Parathyroid adenoma (tissue), 2 donors: Measurements from ENCODE around the gene CLBA1.
"Not testable (repeated sequence)": the region's sequence is repeated elsewhere in the genome, so short reads cannot be mapped to it uniquely, and the experiment has no call there.

Experiments used
- H2AFZ ChIP-seq: fragments of 300-600 bp; sonication (generic); one replicate; pipeline ENCODE4 v1.7.0; 2017; ENCODE audit warnings: antibody characterized with exemption, mild to moderate bottlenecking
- H3K27ac ChIP-seq: fragments of 300-600 bp; sonication (generic); one replicate; pipeline ENCODE4 v1.7.0; 2017
- H3K27me3 ChIP-seq: fragments of 300-600 bp; sonication (generic); one replicate; pipeline ENCODE4 v1.7.0; 2017; ENCODE audit warnings: low read length; ENCODE audit not compliant: control insufficient read depth, insufficient read depth
- H3K36me3 ChIP-seq: fragments of 300-600 bp; sonication (generic); one replicate; pipeline ENCODE4 v1.7.0; 2017; ENCODE audit warnings: low read length; ENCODE audit not compliant: control insufficient read depth, insufficient read depth
- H3K4me1 ChIP-seq: fragments of 300-600 bp; sonication (generic); one replicate; pipeline ENCODE4 v1.7.0; 2017; ENCODE audit warnings: control low read depth
- H3K4me2 ChIP-seq: fragments of 300-600 bp; sonication (generic); one replicate; pipeline ENCODE4 v1.7.0; 2017; ENCODE audit warnings: low read length
- H3K4me3 ChIP-seq: fragments of 300-600 bp; sonication (generic); one replicate; pipeline ENCODE4 v1.7.0; 2017; ENCODE audit warnings: low read depth, low read length
- H3K79me2 ChIP-seq: fragments of 300-600 bp; sonication (generic); one replicate; pipeline ENCODE4 v1.7.0; 2017; ENCODE audit warnings: control low read depth
- H3K9ac ChIP-seq: fragments of 300-600 bp; sonication (generic); one replicate; pipeline ENCODE4 v1.7.0; 2017; ENCODE audit warnings: mild to moderate bottlenecking
- H3K9me3 ChIP-seq: fragments of 300-600 bp; sonication (generic); one replicate; pipeline ENCODE4 v1.7.0; 2017; ENCODE audit warnings: low read length; ENCODE audit not compliant: control insufficient read depth
- TF ChIP-seq, protein P1 (sequence below): fragments of 300-600 bp; sonication (generic); IDR thresholded peaks from one replicate; pipeline ENCODE4 v1.7.0; 2017; ENCODE audit warnings: antibody characterized with exemption, mild to moderate bottlenecking
- donor health status: primary hyperparathyroidism.

Gene CLBA1

DNA sequence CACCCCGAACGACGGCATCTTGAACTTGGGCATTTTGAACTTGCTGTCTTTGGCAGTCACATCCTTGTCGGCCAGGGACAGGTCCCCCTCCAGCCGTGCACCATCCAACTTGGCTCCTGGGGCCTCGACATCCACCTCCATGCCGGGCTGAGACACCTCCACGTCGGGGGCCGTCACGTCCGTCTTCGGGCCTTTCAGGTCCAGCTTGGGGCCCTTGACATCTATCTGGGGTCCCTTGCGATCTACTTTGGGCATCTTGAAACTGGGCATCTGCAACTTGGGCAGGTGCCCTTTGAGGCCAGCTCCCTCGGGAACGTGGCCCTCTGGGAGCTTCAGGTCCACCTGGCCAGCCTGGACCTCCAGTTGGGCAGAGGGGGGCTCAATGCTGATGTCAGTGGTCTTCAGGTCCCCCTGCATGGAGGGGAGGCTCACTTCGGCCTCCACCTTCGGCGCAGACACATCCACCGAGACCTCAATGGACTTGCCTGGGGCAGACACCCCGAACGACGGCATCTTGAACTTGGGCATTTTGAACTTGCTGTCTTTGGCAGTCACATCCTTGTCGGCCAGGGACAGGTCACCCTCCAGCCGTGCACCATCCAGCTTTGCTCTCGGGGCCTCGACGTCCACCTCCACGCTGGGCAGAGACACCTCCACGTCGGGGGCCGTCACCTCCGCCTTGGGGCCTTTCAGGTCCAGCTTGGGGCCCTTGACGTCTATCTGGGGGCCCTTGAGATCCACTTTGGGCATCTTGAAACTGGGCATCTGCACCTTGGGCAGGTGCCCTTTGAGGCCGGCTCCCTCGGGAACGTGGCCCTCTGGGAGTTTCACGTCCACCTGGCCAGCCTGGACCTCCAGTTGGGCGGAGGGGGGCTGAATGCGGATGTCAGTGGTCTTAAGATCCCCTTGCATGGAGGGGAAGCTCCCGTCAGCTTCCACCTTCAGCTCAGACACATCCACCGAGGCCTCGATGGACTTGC is 39.3 kb upstream of the CLBA1 start:
- not testable (repeated sequence) for H3K9ac ChIP-seq, H3K4me1 ChIP-seq, H3K79me2 ChIP-seq, H3K27me3 ChIP-seq, H3K27ac ChIP-seq, H3K36me3 ChIP-seq, H3K4me2 ChIP-seq, H3K9me3 ChIP-seq, H2AFZ ChIP-seq, H3K4me3 ChIP-seq

DNA sequence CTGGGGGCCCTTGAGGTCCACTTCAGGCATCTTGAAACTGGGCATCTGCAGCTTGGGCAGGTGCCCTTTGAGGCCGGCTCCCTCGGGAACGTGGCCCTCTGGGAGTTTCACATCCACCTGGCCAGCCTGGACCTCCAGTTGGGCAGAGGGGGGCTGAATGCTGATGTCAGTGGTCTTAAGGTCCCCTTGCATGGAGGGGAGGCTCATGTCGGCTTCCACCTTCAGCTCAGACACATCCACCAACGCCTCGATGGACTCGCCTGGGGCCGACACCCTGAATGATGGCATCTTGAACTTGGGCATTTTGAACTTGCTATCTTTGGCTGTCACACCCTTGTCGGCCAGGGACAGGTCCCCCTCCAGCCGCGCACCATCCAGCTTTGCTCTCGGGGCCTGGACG is 38.4 kb upstream of the CLBA1 start:
- not testable (repeated sequence) for H3K9me3 ChIP-seq, H3K9ac ChIP-seq, H3K4me1 ChIP-seq, H3K27ac ChIP-seq, H3K4me2 ChIP-seq, H3K4me3 ChIP-seq, H3K27me3 ChIP-seq, H2AFZ ChIP-seq, H3K36me3 ChIP-seq, H3K79me2 ChIP-seq

DNA sequence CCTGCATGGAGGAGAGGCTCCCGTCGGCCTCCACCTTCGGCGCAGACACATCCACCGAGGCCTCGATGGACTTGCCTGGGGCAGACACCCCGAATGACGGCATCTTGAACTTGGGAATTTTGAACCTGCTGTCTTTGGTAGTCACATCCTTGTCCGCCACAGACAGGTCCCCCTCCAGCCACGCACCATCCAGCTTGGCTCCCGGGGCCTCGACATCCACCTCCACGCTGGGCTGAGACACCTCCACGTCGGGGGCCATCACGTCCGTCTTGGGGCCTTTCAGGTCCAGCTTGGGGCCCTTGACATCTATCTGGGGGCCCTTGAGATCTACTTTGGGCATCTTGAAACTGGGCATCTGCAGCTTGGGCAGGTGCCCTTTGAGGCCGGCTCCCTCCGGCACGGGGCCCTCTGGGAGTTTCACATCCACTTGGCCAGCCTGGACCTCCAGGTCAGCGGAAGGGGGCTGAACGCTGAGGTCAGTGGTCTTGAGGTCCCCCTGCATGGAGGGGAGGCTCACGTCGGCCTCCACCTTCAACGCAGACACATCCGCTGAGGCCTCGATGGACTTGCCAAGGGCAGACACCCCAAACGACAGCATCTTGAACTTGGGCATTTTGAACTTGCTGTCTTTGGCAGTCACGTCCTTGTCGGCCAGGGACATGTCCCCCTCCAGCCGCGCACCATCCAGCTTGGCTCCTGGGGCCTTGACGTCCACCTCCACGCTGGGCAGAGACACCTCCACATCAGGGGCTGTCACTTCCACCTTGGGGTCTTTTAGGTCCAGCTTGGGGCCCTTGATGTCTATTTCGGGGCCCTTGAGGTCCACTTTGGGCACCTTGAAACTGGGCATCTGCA is 37.5 kb upstream of the CLBA1 start:
- not testable (repeated sequence) for H3K36me3 ChIP-seq, H3K4me3 ChIP-seq, H2AFZ ChIP-seq, H3K4me1 ChIP-seq, H3K4me2 ChIP-seq, H3K9me3 ChIP-seq, H3K27me3 ChIP-seq, H3K79me2 ChIP-seq, H3K9ac ChIP-seq, H3K27ac ChIP-seq

DNA sequence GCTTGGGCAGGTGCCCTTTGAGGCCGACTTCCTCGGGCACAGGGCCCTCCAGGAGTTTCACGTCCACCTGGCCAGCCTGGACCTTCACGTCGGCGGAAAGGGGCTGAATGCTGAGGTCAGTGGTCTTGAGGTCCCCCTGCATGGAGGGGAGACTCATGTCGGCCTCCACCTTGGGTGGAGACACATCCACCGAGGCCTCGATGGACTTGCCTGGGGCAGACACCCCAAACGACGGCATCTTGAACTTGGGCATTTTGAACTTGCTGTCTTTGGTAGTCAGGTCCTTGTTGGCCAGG is 36.9 kb upstream of the CLBA1 start:
- H3K4me3 ChIP-seq = no peak overlapping the region
- no peaks in the 10 kb centered on the region for H3K27me3 ChIP-seq
- H3K27ac ChIP-seq = no peak overlapping the region
- TF ChIP-seq, protein P1, sequence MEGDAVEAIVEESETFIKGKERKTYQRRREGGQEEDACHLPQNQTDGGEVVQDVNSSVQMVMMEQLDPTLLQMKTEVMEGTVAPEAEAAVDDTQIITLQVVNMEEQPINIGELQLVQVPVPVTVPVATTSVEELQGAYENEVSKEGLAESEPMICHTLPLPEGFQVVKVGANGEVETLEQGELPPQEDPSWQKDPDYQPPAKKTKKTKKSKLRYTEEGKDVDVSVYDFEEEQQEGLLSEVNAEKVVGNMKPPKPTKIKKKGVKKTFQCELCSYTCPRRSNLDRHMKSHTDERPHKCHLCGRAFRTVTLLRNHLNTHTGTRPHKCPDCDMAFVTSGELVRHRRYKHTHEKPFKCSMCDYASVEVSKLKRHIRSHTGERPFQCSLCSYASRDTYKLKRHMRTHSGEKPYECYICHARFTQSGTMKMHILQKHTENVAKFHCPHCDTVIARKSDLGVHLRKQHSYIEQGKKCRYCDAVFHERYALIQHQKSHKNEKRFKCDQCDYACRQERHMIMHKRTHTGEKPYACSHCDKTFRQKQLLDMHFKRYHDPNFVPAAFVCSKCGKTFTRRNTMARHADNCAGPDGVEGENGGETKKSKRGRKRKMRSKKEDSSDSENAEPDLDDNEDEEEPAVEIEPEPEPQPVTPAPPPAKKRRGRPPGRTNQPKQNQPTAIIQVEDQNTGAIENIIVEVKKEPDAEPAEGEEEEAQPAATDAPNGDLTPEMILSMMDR = no peak
- H3K79me2 ChIP-seq = no peaks in the 10 kb centered on the region
- H3K9me3 ChIP-seq = no peaks in the 10 kb centered on the region
- no peak overlapping the region for H3K9ac ChIP-seq
- H3K36me3 ChIP-seq = no peaks in the 10 kb centered on the region
- H3K4me2 ChIP-seq = no peak overlapping the region
- no peak overlapping the region for H2AFZ ChIP-seq
- H3K4me1 ChIP-seq = no peaks in the 10 kb centered on the region

DNA sequence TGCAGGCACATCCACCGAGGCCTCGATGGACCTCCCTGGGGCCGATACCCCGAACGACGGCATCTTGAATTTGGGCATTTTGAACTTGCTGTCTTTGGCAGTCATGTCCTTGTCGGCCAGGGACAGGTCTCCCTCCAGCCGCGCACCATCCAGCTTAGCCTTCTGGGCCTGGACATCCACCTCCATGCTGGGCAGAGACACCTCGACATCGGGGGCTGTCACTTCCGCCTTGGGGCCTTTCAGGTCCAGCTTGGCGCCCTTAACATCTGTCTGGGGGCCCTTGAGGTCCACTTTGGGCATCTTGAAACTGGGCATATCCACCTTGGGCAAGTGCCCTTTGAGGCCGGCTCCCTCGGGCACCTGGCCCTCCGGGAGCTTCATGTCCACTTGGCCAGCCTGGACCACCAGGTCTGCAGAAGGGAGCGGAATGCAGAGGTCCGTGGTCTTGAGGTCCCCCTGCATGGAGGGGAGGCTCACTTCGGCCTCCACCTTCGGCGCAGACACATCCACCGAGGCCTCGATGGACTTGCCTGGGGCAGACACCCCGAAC is 36.1 kb upstream of the CLBA1 start:
- not testable (repeated sequence) for H2AFZ ChIP-seq, H3K36me3 ChIP-seq, H3K4me1 ChIP-seq

DNA sequence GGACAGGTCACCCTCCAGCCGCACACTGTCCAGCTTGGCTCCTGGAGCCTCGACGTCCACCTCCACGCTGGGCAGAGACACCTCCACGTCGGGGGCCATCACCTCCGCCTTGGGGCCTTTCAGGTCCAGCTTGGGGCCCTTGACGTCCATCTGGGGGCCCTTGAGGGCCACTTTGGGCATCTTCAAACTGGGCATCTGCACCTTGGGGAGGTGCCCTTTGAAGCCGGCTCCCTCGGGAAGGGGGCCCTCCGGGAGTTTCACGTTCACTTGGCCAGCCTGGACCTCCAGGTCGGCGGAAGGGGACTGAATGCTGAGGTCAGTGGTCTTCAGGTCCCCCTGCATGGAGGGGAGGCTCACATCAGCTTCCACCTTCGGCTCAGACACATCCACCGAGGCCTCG is 35.6 kb upstream of the CLBA1 start:
- TF ChIP-seq, protein P1 = no peak
- Histone ChIP-seq H3K9ac (no peak overlapping the region), H3K36me3 (no peaks in the 10 kb centered on the region), H2AFZ (no peak overlapping the region), H3K9me3 (no peaks in the 10 kb centered on the region), H3K27ac (no peak overlapping the region), H3K27me3 (no peaks in the 10 kb centered on the region), H3K79me2 (no peaks in the 10 kb centered on the region), H3K4me3 (no peak overlapping the region), H3K4me1 (no peaks in the 10 kb centered on the region), H3K4me2 (no peak overlapping the region)

More for the DNA sequence above, 36.1 kb upstream of the CLBA1 start:
- not testable (repeated sequence) for H3K27me3 ChIP-seq, H3K9me3 ChIP-seq, H3K4me2 ChIP-seq, H3K79me2 ChIP-seq, H3K27ac ChIP-seq, H3K4me3 ChIP-seq, H3K9ac ChIP-seq

DNA sequence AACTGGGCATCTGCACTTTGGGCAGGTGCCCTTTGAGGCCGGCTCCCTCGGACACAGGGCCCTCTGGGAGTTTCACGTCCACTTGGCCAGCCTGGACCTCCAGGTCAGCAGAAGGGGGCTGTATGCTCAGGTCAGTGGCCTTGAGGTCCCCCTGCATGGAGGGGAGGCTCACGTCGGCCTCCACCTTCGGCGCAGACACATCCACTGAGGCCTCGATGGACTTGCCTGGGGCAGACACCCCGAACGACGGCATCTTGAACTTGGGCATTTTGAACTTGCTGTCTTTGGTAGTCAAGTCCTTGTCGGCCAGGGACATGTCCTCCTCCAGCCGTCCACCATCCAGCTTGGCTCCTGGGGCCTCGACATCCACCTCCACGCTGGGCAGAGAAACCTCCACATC is 34.9 kb upstream of the CLBA1 start:
- not testable (repeated sequence) for H3K27me3 ChIP-seq, H3K79me2 ChIP-seq, H3K9ac ChIP-seq, H2AFZ ChIP-seq, H3K9me3 ChIP-seq, H3K4me2 ChIP-seq, H3K4me3 ChIP-seq, H3K27ac ChIP-seq, H3K4me1 ChIP-seq, H3K36me3 ChIP-seq

DNA sequence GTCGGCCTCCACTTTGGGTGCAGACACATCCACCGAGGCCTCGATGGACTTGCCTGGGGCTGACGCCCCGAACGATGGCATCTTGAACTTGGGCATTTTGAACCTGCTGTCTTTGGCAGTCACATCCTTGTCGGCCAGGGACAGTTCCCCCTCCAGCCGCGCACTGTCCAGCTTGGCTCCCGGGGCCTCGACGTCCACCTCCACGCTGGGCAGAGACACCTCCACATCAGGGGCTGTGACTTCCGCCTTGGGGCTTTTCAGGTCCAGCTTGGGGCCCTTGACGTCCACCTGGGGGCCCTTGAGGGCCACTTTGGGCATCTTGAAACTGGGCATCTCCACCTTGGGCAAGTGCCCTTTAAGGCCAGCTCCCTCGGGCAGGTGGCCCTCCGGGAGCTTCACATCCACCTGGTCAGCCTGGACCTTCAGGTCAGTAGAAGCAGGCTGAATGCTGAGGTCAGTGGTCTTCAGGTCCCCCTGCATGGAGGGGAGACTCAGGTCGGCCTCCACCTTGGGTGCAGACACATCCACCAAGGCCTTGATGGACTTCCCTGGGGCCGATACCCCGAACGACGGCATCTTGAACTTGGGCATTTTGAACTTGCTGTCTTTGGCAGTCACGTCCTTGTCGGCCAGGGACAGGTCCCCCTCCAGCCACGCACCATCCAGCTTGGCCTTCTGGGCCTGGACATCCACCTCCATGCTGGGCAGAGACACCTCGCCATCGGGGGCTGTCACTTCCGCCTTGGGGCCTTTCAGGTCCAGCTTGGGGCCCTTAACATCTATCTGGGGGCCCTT is 33.5 kb upstream of the CLBA1 start:
- H3K27me3 ChIP-seq, H3K36me3 ChIP-seq, H3K79me2 ChIP-seq, H2AFZ ChIP-seq, H3K9me3 ChIP-seq, H3K27ac ChIP-seq, H3K9ac ChIP-seq, H3K4me3 ChIP-seq, H3K4me1 ChIP-seq, H3K4me2 ChIP-seq: not testable (repeated sequence)
